ENCODE data around the gene C6orf15. TPM values are rescaled to one million over a fixed set of nuclear protein-coding genes. Genes with fewer than 3 reads are reported as not detected.

Gene C6orf15
- total and polyA plus RNA-seq, 10 donors: not detected

- no peak for DNase-seq
- intact Hi-C loops (cut with DNase I; ENCODE audit: low total_unique reads): no loop called here
- Histone ChIP-seq H3K4me1 (peaks cover 0 to 11% (median 0%) of the 10 kb centered on the region in 6 donors), H3K36me3 (no peaks in the 10 kb centered on the region), H3K4me3 (no peak within 1 kb of the TSS), H3K27me3 (replicated peaks in 1 of 7) (peaks cover 0 to 20% (median 0%) of the 10 kb centered on the region in 7 donors), H3K27ac (no peak within 1 kb of the TSS), H3K9me3 (no peaks in the 10 kb centered on the region)
- TF ChIP-seq CTCF (IDR thresholded peaks at IDR 0.05 in 8 of 11, conservative IDR thresholded peaks at IDR 0.05 in 3 of 11): no peak
- TF ChIP-seq POLR2A (IDR thresholded peaks at IDR 0.05): no peak
- no peak for TF ChIP-seq POLR2AphosphoS5 (IDR thresholded peaks at IDR 0.05)
- 75 to 82% (median 77%) methylated on average over 23 to 26 of the region's 26 CpGs for WGBS, 5 donors
These were observed 8.0 kb upstream of the C6orf15 start, which contains the start of gene CDSN for GRCh38 chr6:31120151-31120915. TSS of gene CDSN (minus strand) at chr6:31120446. CDS start at chr6:31120419, 27 bp downstream.

- Histone ChIP-seq H3K4me3 (no peak overlapping the region), H3K27me3 (replicated peaks in 1 of 7) (peaks cover 0 to 20% (median 0%) of the 10 kb centered on the region in 7 donors), H3K4me1 (peaks cover 0 to 22% (median 0%) of the 10 kb centered on the region in 6 donors), H3K27ac (no peak overlapping the region), H3K9me3 (no peaks in the 10 kb centered on the region), H3K36me3 (no peaks in the 10 kb centered on the region)
- 67 to 85% (median 72%) methylated on average over 6 to 7 of the region's 7 CpGs for WGBS, 5 donors
- intact Hi-C loops (cut with DNase I; ENCODE audit: low total_unique reads): no loop called here
- no peak for TF ChIP-seq POLR2AphosphoS5 (IDR thresholded peaks at IDR 0.05)
- DNase-seq: peak; percentile 46
These were observed 5.8 kb upstream of the C6orf15 start for GRCh38 chr6:31118178-31118577.

- Histone ChIP-seq H3K36me3 (no peaks in the 10 kb centered on the region), H3K4me3 (peak overlapping the region in 1 of 8 donors; percentile 23), H3K9me3 (no peaks in the 10 kb centered on the region), H3K27ac (peak overlapping the region in 4 of 8 donors; percentile 2 to 56 (median 21)), H3K27me3 (replicated peaks in 1 of 7) (peaks cover 0 to 28% (median 0%) of the 10 kb centered on the region in 7 donors), H3K4me1 (peaks cover 0 to 22% (median 0%) of the 10 kb centered on the region in 6 donors)
- TF ChIP-seq CTCF (IDR thresholded peaks at IDR 0.05 in 8 of 11, conservative IDR thresholded peaks at IDR 0.05 in 3 of 11) (no peak), POLR2AphosphoS5 (IDR thresholded peaks at IDR 0.05) (peak; percentile 41 to 69 (median 64)), POLR2A (IDR thresholded peaks at IDR 0.05) (no peak)
- intact Hi-C loops (cut with DNase I; ENCODE audit: low total_unique reads): no loop called here
- WGBS, 5 donors: 74 to 82% (median 79%) methylated on average over 17 to 19 of the region's 19 CpGs
- DNase-seq: peak; percentile 69
These were observed 4.4 kb upstream of the C6orf15 start for GRCh38 chr6:31116661-31117385.

- no peaks in the 10 kb centered on the region for H3K36me3 ChIP-seq
- TF ChIP-seq POLR2AphosphoS5 (IDR thresholded peaks at IDR 0.05): no peak
- no peak for TF ChIP-seq CTCF (IDR thresholded peaks at IDR 0.05 in 8 of 11, conservative IDR thresholded peaks at IDR 0.05 in 3 of 11)
- no peak for TF ChIP-seq POLR2A (IDR thresholded peaks at IDR 0.05)
- peaks cover 0 to 33% (median 0%) of the 10 kb centered on the region in 7 donors for H3K27me3 ChIP-seq (replicated peaks in 1 of 7)
- peak; percentile 57 for DNase-seq
- intact Hi-C loops (cut with DNase I; ENCODE audit: low total_unique reads): no loop called here
- no peaks in the 10 kb centered on the region for H3K9me3 ChIP-seq
- 85 to 96% (median 94%) methylated on average over 12 of the region's 12 CpGs for WGBS, 5 donors
- peak overlapping the region in 2 of 8 donors; percentile 38 to 57 for H3K27ac ChIP-seq
- H3K4me1 ChIP-seq: peaks cover 0 to 22% (median 0%) of the 10 kb centered on the region in 6 donors
- no peak overlapping the region for H3K4me3 ChIP-seq
These were observed 3.7 kb upstream of the C6orf15 start for GRCh38 chr6:31115941-31116560.

All from spleen (tissue), 11 donors.